Activated CD4-positive, CD25-positive, alpha-beta regulatory T cell (primary cell): ENCODE data around the gene ARMC6.
"Not testable (repeated sequence)": the region's sequence is repeated elsewhere in the genome, so short reads cannot be mapped to it uniquely, and the experiment has no call there.

Experiments used
- DNase-seq, 4 experiments: peaks; one replicate each; lab custom pipeline; 2025; lab: John Stamatoyannopoulos, UW

Gene ARMC6

GRCh38 chr19:19075126-19075525, 41.7 kb downstream of the ARMC6 start:
- DNase-seq: no peak

- DNase-seq: no peak
Observed at GRCh38 chr19:19076476-19076875, 43.1 kb downstream of the ARMC6 start.

- no peak for DNase-seq
Observed at GRCh38 chr19:19077103-19077502, 43.7 kb downstream of the ARMC6 start.

GRCh38 chr19:19078801-19079200, 45.4 kb downstream of the ARMC6 start:
- DNase-seq: no peak

- DNase-seq: no peak
Observed at GRCh38 chr19:19079571-19079970, 46.2 kb downstream of the ARMC6 start.

GRCh38 chr19:19081642-19082151, 48.3 kb downstream of the ARMC6 start:
- DNase-seq: no peak

GRCh38 chr19:19083413-19084178, 50.2 kb downstream of the ARMC6 start:
- no peak for DNase-seq

- DNase-seq: no peak
Observed at GRCh38 chr19:19087676-19088075, 54.3 kb downstream of the ARMC6 start.

GRCh38 chr19:19094513-19094912, 61.1 kb downstream of the ARMC6 start:
- no peak for DNase-seq

- DNase-seq: no peak
Observed at GRCh38 chr19:19095691-19096090, 62.3 kb downstream of the ARMC6 start.

- no peak for DNase-seq
Observed at GRCh38 chr19:19096641-19097627, 63.5 kb downstream of the ARMC6 start.

GRCh38 chr19:19098084-19098702, 64.8 kb downstream of the ARMC6 start:
- DNase-seq: no peak

GRCh38 chr19:19098703-19099632, 65.6 kb downstream of the ARMC6 start:
- DNase-seq: no peak

GRCh38 chr19:19101540-19101939, 68.1 kb downstream of the ARMC6 start:
- no peak for DNase-seq

GRCh38 chr19:19102566-19102965, 69.2 kb downstream of the ARMC6 start:
- DNase-seq: not testable (repeated sequence)

- no peak for DNase-seq
Observed at GRCh38 chr19:19103167-19103566, 69.8 kb downstream of the ARMC6 start.

- DNase-seq: no peak
Observed at GRCh38 chr19:19105365-19106055, 72.1 kb downstream of the ARMC6 start.

- no peak for DNase-seq
Observed at GRCh38 chr19:19106056-19106551, 72.7 kb downstream of the ARMC6 start.

GRCh38 chr19:19106938-19107337, 73.5 kb downstream of the ARMC6 start:
- not testable (repeated sequence) for DNase-seq

- no peak for DNase-seq
Observed at GRCh38 chr19:19107654-19108053, 74.3 kb downstream of the ARMC6 start.
